GM12875 (cell line): ENCODE data around the gene CFAP46.

Experiments used
- H3K4me3 ChIP-seq: one replicate; pipeline ENCODE4 v1.5.1; 2011; ENCODE audit warnings: low read depth, low read length, control low read depth
- TF ChIP-seq, protein P1 (sequence below): IDR thresholded peaks from 2 replicates; pipeline ENCODE4 v1.5.1; 2011; ENCODE audit warnings: low read depth, mild to moderate bottlenecking, control low read depth, inconsistent platforms, low read length, moderate library complexity, borderline replicate concordance; ENCODE audit not compliant: insufficient read depth

Gene CFAP46

DNA sequence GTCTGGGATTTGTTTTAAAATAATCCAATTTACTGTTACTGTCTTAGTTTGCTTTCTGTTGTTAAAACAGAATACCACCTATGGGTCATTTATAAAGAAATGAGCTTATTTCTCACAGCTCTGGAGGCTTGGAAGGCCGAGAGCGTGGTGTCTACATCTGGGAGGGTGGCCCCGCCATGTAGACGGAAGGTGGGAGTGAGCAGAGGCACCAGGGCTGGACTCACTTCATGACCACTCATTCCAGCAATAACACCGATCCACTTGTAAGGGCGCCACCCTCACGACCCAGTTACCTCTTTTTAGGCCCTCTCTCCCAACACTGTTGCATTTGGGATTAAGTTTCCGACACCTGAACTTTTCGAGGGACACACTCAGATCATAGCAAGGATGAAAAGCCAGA is 36.2 kb upstream of the CFAP46 start:
- TF ChIP-seq, protein P1, sequence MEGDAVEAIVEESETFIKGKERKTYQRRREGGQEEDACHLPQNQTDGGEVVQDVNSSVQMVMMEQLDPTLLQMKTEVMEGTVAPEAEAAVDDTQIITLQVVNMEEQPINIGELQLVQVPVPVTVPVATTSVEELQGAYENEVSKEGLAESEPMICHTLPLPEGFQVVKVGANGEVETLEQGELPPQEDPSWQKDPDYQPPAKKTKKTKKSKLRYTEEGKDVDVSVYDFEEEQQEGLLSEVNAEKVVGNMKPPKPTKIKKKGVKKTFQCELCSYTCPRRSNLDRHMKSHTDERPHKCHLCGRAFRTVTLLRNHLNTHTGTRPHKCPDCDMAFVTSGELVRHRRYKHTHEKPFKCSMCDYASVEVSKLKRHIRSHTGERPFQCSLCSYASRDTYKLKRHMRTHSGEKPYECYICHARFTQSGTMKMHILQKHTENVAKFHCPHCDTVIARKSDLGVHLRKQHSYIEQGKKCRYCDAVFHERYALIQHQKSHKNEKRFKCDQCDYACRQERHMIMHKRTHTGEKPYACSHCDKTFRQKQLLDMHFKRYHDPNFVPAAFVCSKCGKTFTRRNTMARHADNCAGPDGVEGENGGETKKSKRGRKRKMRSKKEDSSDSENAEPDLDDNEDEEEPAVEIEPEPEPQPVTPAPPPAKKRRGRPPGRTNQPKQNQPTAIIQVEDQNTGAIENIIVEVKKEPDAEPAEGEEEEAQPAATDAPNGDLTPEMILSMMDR, result no peak
- H3K4me3 ChIP-seq, result no peak overlapping the region

DNA sequence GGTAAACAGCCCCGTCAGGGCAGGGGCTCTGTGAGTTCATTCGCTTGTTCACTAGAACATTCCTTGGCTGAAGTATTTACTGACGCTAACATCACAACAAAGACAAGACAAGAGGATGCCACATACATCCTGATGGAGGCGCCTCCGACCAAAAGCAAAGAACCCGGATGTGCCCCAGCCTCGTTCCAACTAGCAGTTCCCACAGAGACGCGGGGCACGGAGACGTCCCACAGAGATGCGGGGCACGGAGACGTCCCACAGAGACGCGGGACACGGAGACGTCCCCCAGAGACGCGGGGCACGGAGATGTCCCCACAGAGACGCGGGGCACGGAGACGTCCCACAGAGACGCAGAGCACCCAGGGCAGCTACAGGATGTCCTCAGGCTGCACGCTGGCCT is 35.4 kb upstream of the CFAP46 start:
- no peak overlapping the region for H3K4me3 ChIP-seq
- TF ChIP-seq, protein P1, result no peak

DNA sequence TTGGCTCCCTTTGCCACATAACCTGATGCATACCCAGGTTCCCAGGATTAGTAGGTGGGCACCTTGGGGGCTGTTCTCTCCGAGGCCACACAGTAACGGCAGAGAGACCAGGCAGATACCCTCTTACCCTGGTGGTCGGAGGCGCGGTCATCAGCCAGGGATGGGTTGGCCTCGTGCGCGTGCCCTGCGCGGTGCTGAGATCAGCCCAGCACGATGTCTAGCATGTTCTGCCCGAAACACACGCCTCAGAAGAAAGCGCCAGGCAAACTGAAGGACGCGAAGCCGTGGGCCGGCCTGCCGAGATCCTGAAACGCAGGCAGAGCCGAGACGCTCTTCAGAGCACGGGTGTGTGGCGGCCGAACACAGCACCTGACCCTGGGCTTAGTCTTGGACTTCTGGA is 34.7 kb upstream of the CFAP46 start:
- TF ChIP-seq, protein P1, result no peak
- no peak overlapping the region for H3K4me3 ChIP-seq

DNA sequence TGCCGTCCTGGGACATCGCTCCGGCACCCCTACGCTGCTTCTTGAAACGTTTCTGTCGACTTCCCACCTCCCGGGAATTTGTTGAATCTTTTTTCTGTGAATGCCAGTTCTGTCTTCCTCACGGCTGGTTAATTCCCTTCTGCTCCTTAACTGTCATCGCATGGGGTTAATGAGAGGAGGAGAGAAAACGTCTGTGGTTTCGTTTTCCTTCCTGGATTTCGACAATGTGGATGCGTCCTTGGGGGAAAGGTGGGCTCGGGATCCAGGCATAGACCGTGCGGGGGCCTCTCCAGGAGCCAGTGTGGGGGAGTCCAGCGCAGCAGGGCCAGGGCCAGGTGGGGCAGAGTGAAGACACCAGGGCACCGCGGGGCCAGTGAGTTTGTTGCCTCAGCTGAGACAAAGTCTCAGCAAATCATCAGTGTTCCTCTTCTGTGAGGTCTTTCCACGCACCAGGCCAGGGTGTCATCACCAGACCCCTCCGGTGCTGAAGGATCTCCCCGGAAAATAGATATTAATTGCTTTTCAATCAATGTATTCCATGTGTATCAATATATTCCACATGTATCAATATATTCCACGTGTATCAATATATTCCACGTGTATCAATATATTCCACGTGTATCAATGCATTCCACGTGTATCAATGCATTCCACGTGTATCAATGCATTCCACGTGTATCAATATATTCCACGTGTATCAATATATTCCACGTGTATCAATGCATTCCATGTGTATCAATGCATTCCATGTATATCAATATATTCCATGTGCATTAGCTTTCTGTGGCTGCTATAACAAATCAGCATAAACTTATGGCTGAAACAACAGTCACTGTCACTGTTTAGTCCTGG is 33.7 kb upstream of the CFAP46 start:
- H3K4me3 ChIP-seq, result no peak overlapping the region
- TF ChIP-seq, protein P1, result no peak

DNA sequence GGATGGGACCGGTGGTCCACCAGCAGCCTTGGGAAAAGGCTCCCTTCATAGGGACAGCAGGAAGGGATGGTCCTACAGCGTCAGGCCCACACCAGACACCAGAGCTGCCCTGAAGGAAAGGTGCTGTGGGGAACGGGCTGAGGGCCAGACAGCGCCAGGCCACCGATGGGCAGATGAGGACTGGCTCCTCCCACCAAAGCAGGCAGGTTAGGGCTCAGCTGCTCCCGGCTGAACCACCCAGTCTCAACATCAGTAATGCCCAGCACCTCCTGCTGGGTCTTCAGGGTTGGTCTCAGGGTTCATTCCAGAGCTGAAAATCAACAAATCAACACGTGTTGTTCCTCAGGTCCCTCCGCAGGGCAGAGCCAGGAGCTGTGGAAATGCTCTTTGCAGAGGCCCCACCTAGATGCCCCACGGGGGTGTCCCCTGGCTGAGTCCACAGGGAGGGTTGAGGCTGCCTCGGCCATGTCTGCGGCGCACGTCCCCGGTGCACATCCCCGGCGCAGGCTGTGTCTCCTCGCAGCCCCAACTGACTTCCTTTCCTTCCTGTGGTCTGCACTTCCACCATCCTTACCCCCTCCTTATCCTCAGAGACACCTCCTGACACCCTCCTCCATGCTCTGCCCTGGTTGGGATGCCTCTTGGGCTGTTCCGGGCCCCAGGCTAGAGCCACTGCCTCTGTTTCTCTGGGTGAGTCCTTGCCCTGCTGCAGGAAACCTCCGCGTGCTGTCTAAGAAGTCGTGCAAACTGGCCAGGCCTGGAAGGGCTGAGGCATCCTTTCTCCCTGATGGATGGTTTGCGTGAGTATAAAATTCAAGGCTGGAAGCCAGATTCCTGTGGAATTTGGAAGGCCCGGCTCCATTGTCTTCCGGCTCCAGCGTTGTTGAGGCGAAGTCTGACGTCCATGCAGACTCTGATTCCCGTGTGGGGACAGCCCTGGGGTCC is 32.8 kb upstream of the CFAP46 start:
- TF ChIP-seq, protein P1, result no peak
- H3K4me3 ChIP-seq, result no peak overlapping the region

DNA sequence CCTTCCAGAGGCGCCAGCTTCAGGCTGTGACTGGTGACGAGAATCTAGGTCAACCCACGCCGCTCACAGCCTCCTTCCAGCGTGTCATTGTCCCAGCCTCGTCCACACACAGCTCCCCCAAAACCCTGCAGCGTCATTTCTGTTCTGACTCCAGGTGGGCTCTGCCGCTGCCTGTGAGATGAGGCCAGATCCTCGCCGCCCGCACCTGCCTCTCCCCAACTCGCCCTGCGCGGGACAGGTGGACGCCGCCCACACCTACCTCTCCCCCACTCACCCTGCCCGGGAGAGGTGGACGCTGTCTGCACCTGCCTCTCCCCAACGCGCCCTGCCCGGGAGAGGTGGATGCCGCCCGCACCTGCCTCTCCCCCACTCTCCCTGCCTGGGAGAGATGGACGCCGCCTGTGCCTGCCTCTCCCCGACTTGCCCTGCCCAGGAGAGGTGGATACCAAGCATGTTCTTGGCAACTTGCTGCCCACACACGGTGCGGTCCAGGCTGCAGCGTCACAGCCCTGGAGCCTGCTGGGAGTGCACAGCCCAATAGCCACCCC is 32.0 kb upstream of the CFAP46 start:
- no peak overlapping the region for H3K4me3 ChIP-seq
- TF ChIP-seq, protein P1, result no peak
